Lower leg skin (tissue), 4 donors: ENCODE results near the gene IGF2. TPM values are rescaled to one million over a fixed set of nuclear protein-coding genes. Genes with fewer than 3 reads are reported as not detected.

ENCODE experiments used
- DNase-seq, 2 donors: peaks; one replicate each; pipeline ENCODE4 v3.0.0-alpha.2; 2019; ENCODE audit warnings: low spot score in 2 of 2
- H3K4me3 ChIP-seq: fragments of 200-600 bp; sonication (generic); 2 replicates; pipeline ENCODE4 v1.5.1; 2017; ENCODE audit warnings: mild to moderate bottlenecking, low read depth; ENCODE audit not compliant: poor library complexity, severe bottlenecking
- POLR2A ChIP-seq, 2 donors: fragments of 450-650 bp; IDR thresholded peaks; one replicate each; pipeline ENCODE4 v1.6.1; 2016 to 2017; ENCODE audit warnings: antibody characterized with exemption in 2 of 2, mild to moderate bottlenecking in 1 of 2, moderate library complexity in 1 of 2
- WGBS, 2 donors: methylation state at CpG; one replicate each; pipeline ENCODE4 v1.1.5; 2018; 5-methylcytosine and 5-hydroxymethylcytosine counted together
- intact Hi-C: fragments of 100-400 bp; cut with DNase I; formaldehyde crosslinking; loops from one replicate; pipeline ENCODE4 v1.15.0; 2023; ENCODE audit warnings: low total_unique reads
- total RNA-seq, 4 donors: library from RNA; depleted of rRNA; stranded (reverse); fragments of >200 nt; gene quantifications; one replicate each; pipeline ENCODE4 v1.1.0, GENCODE V29; 2016
- TF ChIP-seq, protein P1 (sequence below), 3 donors: fragments of 450-650 bp; IDR thresholded peaks; one replicate each; pipeline ENCODE4 v1.5.1; 2016; ENCODE audit warnings: antibody characterized with exemption in 3 of 3, mild to moderate bottlenecking in 3 of 3, moderate library complexity in 2 of 3

IGF2 gene
- total RNA-seq, 4 donors from 2014 or later = 4.5 to 14.7 (median 6.0) TPM

DNA sequence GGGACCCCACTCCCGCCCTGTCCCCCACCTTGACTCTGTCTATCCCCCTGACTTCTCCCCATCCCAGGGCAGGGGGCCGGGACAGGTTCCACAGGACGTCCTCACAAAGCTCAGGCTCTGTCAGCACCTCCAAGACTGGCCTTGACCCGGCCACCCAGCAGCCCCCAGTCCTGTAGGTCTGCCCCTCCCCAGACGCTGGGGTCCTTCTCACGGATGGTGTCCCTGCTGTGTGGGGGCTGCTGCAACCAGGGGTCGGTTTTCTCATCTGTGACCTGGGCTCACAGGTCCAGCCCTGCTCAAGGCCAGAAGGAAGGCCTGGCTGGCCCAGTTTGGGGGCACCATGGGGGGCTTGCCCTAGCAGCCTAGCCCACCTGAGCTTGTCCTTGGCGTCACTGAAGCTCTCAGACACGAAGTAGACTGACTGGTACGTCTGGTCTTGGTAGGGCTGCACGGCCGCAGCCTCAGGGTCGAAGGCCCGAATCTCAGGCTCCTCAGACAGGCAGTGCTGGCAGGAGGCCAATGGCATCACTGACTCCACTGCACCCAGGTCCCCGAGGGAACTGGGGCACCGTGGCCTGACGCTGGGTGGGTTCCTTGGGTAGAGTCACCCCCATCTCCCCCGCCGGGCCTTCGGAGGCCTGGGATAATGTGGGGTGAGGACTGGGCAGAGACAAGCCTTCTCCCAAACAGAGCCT, 25.8 kb upstream of the IGF2 start:
- no peak for DNase-seq
- no peak overlapping the region for H3K4me3 ChIP-seq
- intact Hi-C loops = no loop called here
- WGBS, 2 donors = 72 to 76% methylated on average over 8 to 9 of the region's 20 CpGs
- TF ChIP-seq POLR2A (IDR thresholded peaks at IDR 0.05) = no peak
- TF ChIP-seq, protein P1, sequence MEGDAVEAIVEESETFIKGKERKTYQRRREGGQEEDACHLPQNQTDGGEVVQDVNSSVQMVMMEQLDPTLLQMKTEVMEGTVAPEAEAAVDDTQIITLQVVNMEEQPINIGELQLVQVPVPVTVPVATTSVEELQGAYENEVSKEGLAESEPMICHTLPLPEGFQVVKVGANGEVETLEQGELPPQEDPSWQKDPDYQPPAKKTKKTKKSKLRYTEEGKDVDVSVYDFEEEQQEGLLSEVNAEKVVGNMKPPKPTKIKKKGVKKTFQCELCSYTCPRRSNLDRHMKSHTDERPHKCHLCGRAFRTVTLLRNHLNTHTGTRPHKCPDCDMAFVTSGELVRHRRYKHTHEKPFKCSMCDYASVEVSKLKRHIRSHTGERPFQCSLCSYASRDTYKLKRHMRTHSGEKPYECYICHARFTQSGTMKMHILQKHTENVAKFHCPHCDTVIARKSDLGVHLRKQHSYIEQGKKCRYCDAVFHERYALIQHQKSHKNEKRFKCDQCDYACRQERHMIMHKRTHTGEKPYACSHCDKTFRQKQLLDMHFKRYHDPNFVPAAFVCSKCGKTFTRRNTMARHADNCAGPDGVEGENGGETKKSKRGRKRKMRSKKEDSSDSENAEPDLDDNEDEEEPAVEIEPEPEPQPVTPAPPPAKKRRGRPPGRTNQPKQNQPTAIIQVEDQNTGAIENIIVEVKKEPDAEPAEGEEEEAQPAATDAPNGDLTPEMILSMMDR (IDR thresholded peaks at IDR 0.05) = no peak

DNA sequence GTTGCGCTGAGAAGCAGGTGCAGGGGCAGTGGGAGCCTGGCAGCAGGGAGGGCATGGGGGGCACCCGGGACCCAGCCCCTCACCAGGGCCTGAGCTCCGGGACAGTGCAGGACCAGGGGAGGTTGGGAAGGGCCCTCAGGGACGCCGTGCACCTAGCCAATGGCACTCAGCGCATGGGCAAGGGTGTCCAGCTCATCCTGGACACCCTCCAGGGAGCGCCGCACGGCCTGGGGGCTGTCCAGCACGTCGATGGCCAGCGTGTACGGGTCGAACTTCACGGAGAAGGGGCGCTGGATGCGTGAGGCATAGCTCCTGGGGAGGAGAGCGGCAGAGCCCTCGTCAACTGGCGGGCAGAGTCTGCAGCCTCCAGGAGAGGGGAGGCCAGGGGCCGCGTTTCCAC, 24.9 kb upstream of the IGF2 start:
- DNase-seq = no peak
- TF ChIP-seq, protein P1 (IDR thresholded peaks at IDR 0.05) = no peak
- no peak for TF ChIP-seq POLR2A (IDR thresholded peaks at IDR 0.05)
- no peak overlapping the region for H3K4me3 ChIP-seq
- WGBS, 2 donors = 86 to 91% methylated on average over 20 of the region's 22 CpGs
- intact Hi-C loops = no loop called here

DNA sequence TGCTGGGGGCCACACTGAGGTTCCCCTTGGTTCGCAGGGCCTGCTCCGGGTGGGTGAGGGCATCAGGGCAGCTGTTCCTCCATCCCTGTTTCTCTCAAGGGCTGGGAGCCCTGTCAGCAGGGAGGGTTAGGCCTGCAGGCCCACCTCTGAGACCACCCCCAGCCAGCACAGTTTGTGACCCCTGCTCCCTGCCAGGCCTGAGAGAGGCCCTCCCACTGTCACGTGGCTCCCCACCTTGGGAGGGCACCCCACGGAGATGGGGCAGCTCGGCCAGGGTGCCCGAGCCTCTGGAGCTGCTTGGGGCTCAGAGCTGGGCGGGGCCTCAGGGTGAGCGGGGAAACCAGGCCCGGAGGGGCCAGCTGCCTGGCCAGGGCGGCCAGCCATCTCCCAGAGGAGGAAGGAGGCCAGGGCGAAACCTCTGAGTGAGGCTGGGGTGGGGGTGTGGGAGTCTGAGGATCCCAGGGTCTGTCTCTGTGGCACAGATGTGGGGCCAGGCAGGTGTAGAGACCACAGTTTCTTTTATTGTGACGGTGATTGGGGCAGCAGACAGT, 24.3 kb upstream of the IGF2 start:
- intact Hi-C loops = no loop called here
- H3K4me3 ChIP-seq = no peak overlapping the region
- 74 to 80% methylated on average over 12 of the region's 12 CpGs for WGBS, 2 donors
- TF ChIP-seq, protein P1 (IDR thresholded peaks at IDR 0.05) = no peak
- no peak for TF ChIP-seq POLR2A (IDR thresholded peaks at IDR 0.05)
- no peak for DNase-seq

DNA sequence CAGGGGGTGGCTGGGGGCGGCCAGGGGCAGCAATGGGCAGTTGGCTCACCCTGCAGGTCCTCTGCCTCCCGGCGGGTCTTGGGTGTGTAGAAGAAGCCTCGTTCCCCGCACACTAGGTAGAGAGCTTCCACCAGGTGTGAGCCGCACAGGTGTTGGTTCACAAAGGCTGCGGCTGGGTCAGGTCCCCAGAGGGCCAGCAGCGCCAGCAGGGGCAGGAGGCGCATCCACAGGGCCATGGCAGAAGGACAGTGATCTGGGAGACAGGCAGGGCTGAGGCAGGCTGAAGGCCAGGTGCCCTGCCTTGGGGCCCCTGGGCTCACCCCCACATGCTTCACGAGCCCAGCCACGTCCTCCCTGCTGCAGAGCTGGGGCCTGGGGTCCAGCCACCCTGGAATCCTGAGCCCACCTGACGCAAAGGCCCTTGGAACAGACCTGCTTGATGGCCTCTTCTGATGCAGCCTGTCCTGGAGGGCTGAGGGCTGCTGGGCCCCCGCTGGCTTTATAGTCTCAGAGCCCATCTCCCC, 21.6 kb upstream of the IGF2 start, which contains the start of gene INS:
INS (minus strand) TSS at position 474 of the 524 bp plus-strand sequence; CDS start at position 236, 238 bp downstream.
- no peak for TF ChIP-seq POLR2A (IDR thresholded peaks at IDR 0.05)
- TF ChIP-seq, protein P1 (IDR thresholded peaks at IDR 0.05) = no peak
- DNase-seq = no peak
- intact Hi-C loops = no loop called here
- 67 to 69% methylated on average over 1 to 5 of the region's 13 CpGs for WGBS, 2 donors
- H3K4me3 ChIP-seq = no peak within 1 kb of the TSS

DNA sequence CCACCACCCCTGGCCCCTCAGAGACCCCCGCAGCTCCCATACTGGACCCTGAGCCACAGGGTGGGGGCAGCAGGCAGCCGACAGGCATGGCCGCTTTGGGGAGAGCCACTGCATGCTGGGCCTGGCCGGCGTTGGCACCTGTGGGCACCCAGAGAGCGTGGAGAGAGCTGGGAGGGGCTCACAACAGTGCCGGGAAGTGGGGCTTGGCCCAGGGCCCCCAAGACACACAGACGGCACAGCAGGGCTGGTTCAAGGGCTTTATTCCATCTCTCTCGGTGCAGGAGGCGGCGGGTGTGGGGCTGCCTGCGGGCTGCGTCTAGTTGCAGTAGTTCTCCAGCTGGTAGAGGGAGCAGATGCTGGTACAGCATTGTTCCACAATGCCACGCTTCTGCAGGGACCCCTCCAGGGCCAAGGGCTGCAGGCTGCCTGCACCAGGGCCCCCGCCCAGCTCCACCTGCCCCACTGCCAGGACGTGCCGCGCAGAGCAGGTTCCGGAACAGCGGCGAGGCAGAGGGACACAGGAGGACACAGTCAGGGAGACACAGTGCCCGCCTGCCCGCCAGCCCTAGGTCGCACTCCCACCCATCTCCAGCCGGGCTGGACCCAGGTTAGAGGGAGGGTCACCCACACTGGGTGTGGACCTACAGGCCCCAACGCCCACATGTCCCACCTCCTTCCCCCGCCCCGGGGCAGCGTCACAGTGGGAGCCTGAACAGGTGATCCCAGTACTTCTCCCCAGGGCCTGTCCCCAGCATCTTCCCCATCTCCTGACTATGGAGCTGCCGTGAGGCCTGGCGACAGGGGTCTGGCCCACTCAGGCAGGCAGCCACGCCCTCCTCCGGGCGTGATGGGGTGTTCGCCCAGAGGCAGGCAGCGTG, 20.6 kb upstream of the IGF2 start:
- no peak for DNase-seq
- WGBS, 2 donors = 61 to 67% methylated on average over 26 to 32 of the region's 36 CpGs
- intact Hi-C loops = loop anchor here (10.0 kb wide), 2 partner anchors 465 to 505 kb away; partner anchors contain the start of gene KRTAP5-6
- TF ChIP-seq, protein P1 (IDR thresholded peaks at IDR 0.05) = no peak
- no peak for TF ChIP-seq POLR2A (IDR thresholded peaks at IDR 0.05)
- H3K4me3 ChIP-seq = no peak overlapping the region
